Measurements from ENCODE around the gene SNX13. TPM values are rescaled to one million over a fixed set of nuclear protein-coding genes. Genes with fewer than 3 reads are reported as not detected.

Gene SNX13
- total and polyA plus RNA-seq, 9 of the 15 experiments (the other 6 are each of a cell fraction or from before 2014, with no cell fraction given): 5.6 to 33.2 (median 25.4) TPM

DNA sequence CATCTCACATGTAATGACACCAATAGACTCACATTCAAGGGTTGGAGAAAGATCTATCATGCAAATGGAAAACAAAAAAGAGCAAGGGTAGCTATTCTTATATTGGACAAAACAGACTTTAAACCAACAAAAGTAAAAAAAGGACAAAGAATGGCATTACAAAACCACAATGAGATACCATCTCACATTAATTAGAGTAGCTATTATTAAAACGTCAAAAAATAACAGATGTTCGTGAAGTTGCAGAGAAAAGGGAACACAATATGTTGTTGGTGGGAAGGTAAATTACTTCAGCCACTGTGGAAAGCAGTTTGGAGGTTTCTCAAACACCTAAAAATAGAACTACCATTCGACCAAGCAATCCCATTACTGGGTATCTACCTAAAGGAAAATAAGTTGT lies 197.0 kb downstream of the SNX13 start (continued):
- TF ChIP-seq ZC3H4 (CRISPR knock-in tag; IDR thresholded peaks at IDR 0.05; ENCODE audit: borderline replicate concordance) (no peak), CREM (IDR thresholded peaks at IDR 0.05; ENCODE audit: low read depth) (no peak), TEAD2 (tag; IDR thresholded peaks at IDR 0.05) (no peak), SNIP1 (IDR thresholded peaks at IDR 0.05; ENCODE audit: low read depth) (no peak), ZNF175 (CRISPR knock-in tag; IDR thresholded peaks at IDR 0.05; ENCODE audit: low read depth) (no peak)
- TF ChIP-seq, protein P1, sequence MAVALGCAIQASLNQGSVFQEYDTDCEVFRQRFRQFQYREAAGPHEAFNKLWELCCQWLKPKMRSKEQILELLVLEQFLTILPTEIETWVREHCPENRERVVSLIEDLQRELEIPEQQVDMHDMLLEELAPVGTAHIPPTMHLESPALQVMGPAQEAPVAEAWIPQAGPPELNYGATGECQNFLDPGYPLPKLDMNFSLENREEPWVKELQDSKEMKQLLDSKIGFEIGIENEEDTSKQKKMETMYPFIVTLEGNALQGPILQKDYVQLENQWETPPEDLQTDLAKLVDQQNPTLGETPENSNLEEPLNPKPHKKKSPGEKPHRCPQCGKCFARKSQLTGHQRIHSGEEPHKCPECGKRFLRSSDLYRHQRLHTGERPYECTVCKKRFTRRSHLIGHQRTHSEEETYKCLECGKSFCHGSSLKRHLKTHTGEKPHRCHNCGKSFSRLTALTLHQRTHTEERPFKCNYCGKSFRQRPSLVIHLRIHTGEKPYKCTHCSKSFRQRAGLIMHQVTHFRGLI (CRISPR knock-in tag; IDR thresholded peaks at IDR 0.05): no peak

- FAIRE-seq (no peak), ATAC-seq (no peak), DNase-seq (ENCODE audit: extremely low read depth in 1 of 4, low spot score in 3 of 4) (no peak)
- ChIA-PET CTCF (ENCODE audit: low intra/inter-chr PET ratio) (no interaction called here), POLR2A (interaction anchor here (0.8 kb wide), 1 partner anchor 198 kb away, joined by 4 read pairs; no protein-coding TSS in a partner anchor)
- Histone ChIP-seq H3K27ac (ENCODE audit: extremely low read depth, low read depth, low read length) (no peak overlapping the region), H3K4me3 (no peak overlapping the region), H3K79me2 (ENCODE audit: control insufficient read depth, insufficient read depth, low read length) (no peaks in the 10 kb centered on the region), H3K9ac (ENCODE audit: insufficient read depth in 1 of 2, low read depth in 2 of 2, low read length in 2 of 2) (no peak overlapping the region), H3K36me3 (ENCODE audit: control insufficient read depth, insufficient read depth, low read length) (no peaks in the 10 kb centered on the region), H3K9me3 (replicated peaks; ENCODE audit: control insufficient read depth, insufficient read depth, low read depth, low read length) (no peaks in the 10 kb centered on the region), H3K27me3 (ENCODE audit: control insufficient read depth in 2 of 2, insufficient read depth in 2 of 2, low read length in 2 of 2) (no peaks in the 10 kb centered on the region), H4K20me1 (replicated peaks; ENCODE audit: control insufficient read depth, insufficient read depth, low read length) (no peaks in the 10 kb centered on the region), H2AFZ (ENCODE audit: low read depth, low read length) (no peak overlapping the region), H3K9me1 (ENCODE audit: control insufficient read depth, insufficient read depth, low read length) (no peaks in the 10 kb centered on the region), H3K4me1 (replicated peaks in 1 of 2; ENCODE audit: control insufficient read depth in 2 of 2, insufficient read depth in 2 of 2, low read length in 2 of 2) (no peaks in the 10 kb centered on the region), H3K4me2 (ENCODE audit: insufficient read depth, low read length) (no peak overlapping the region)
- BruUV-seq (replicated peaks): no TSS peak
- in situ Hi-C loops (cut with MboI): no loop called here
- 0% methylated on average over 2 of the region's 2 CpGs for WGBS (ENCODE audit: insufficient coverage, low coverage, missing lambda C conversion rate)
- intact Hi-C loops (cut with micrococcal nuclease): no loop called here
- TF ChIP-seq MYC (IDR thresholded peaks at IDR 0.05; ENCODE audit: low read depth, low read length) (no peak), MYC (CRISPR knock-in tag; IDR thresholded peaks at IDR 0.05; ENCODE audit: borderline replicate concordance, low read depth) (no peak), HNRNPK (IDR thresholded peaks at IDR 0.05; ENCODE audit: low read depth, low read length, poor library complexity, severe bottlenecking) (no peak), HDAC8 (tag; IDR thresholded peaks at IDR 0.05) (no peak), BHLHE40 (IDR thresholded peaks at IDR 0.05; ENCODE audit: low read length) (no peak), CREB3 (tag; conservative IDR thresholded peaks at IDR 0.05; ENCODE audit: low read depth) (no peak), ESRRA (IDR thresholded peaks at IDR 0.05; ENCODE audit: borderline replicate concordance, low read depth) (no peak), MAFG (tag; conservative IDR thresholded peaks at IDR 0.05) (no peak), RCOR1 (IDR thresholded peaks at IDR 0.05; ENCODE audit: borderline replicate concordance in 1 of 2, low read depth in 2 of 2, low read length in 2 of 2) (no peak), E4F1 (CRISPR knock-in tag; IDR thresholded peaks at IDR 0.05; ENCODE audit: borderline replicate concordance) (no peak), ARHGAP35 (IDR thresholded peaks at IDR 0.05; ENCODE audit: partially characterized antibody) (no peak), HNRNPLL (IDR thresholded peaks at IDR 0.05; ENCODE audit: low read depth, low read length, poor library complexity, severe bottlenecking) (no peak)
These were observed 198.9 kb downstream of the SNX13 start for GRCh38 chr7:17741426-17741825.

All from K562 (cell line).